WTC11 (cell line): Measurements from ENCODE around the gene LAPTM4A. TPM values are rescaled to one million over a fixed set of nuclear protein-coding genes. Genes with fewer than 3 reads are reported as not detected.

Source experiments
- ATAC-seq: fragments of 200-7000 bp; cut with Tn5 transposase; 2 replicates; pipeline ENCODE4 v1.10.0; 2021; ENCODE audit warnings: mild to moderate bottlenecking, moderate library complexity
- CTCF ChIA-PET: fragments of 300-600 bp; sonication (Branson Sonifier 250); formaldehyde crosslinking; loops from one replicate; lab custom pipeline; 2021; ENCODE audit warnings: antibody characterized with exemption; lab: Charles Lee
- POLR2A ChIA-PET: fragments of 350-600 bp; sonication (Branson Sonifier 250); formaldehyde crosslinking; loops from one replicate; lab custom pipeline; 2021; ENCODE audit warnings: antibody characterized with exemption; lab: Charles Lee
- DNase-seq: peaks from one replicate; pipeline ENCODE4 v3.0.0; 2021; ENCODE audit warnings: low spot score
- H3K27ac Mint-ChIP-seq: 2 replicates; pipeline ENCODE4 v1.8.0; 2021; ENCODE audit warnings: mixed read lengths
- H3K27me3 Mint-ChIP-seq: 2 replicates; pipeline ENCODE4 v1.8.0; 2021; ENCODE audit warnings: low read depth, mild to moderate bottlenecking, moderate library complexity, mixed read lengths
- H3K36me3 Mint-ChIP-seq: 2 replicates; pipeline ENCODE4 v1.8.0; 2021; ENCODE audit warnings: mixed read lengths
- H3K4me1 Mint-ChIP-seq: 2 replicates; pipeline ENCODE4 v1.8.0; 2022; ENCODE audit warnings: mixed read lengths
- H3K4me3 Mint-ChIP-seq: 2 replicates; pipeline ENCODE4 v1.8.0; 2021; ENCODE audit warnings: mild to moderate bottlenecking, moderate library complexity, mixed read lengths
- H3K9me3 Mint-ChIP-seq: 2 replicates; pipeline ENCODE4 v1.8.0; 2021; ENCODE audit warnings: mixed read lengths
- ATF1 ChIP-seq: sonication (generic); formaldehyde crosslinking; IDR thresholded peaks from 2 replicates; pipeline ENCODE4 v1.8.1; 2023; ENCODE audit warnings: mild to moderate bottlenecking, moderate library complexity, missing genetic modification reagents
- ATF6 ChIP-seq: sonication (generic); formaldehyde crosslinking; IDR thresholded peaks from 2 replicates; pipeline ENCODE4 v1.8.1; 2023; ENCODE audit warnings: mild to moderate bottlenecking, missing genetic modification reagents
- CDX4 ChIP-seq: fragments of 250-450 bp; sonication (Bioruptor Pico); IDR thresholded peaks from 2 replicates; pipeline ENCODE4 v1.9.0; 2021; ENCODE audit warnings: moderate library complexity, mild to moderate bottlenecking, inconsistent platforms, borderline replicate concordance
- CREM ChIP-seq: sonication (generic); formaldehyde crosslinking; IDR thresholded peaks from 2 replicates; pipeline ENCODE4 v1.8.1; 2022; ENCODE audit warnings: mild to moderate bottlenecking, missing genetic modification reagents, moderate library complexity
- ELF4 ChIP-seq: sonication (generic); formaldehyde crosslinking; IDR thresholded peaks from 2 replicates; pipeline ENCODE4 v1.8.1; 2022; ENCODE audit warnings: low read depth, mild to moderate bottlenecking, moderate library complexity, missing genetic modification reagents
- ESRRA ChIP-seq: sonication (generic); formaldehyde crosslinking; IDR thresholded peaks from 2 replicates; pipeline ENCODE4 v1.8.1; 2022; ENCODE audit warnings: mild to moderate bottlenecking, missing genetic modification reagents, borderline replicate concordance
- FOXJ3 ChIP-seq: sonication (generic); formaldehyde crosslinking; IDR thresholded peaks from 2 replicates; pipeline ENCODE4 v1.9.0; 2021; ENCODE audit warnings: missing genetic modification reagents, mild to moderate bottlenecking, borderline replicate concordance
- GRHL2 ChIP-seq: fragments of 250-450 bp; sonication (Bioruptor Pico); IDR thresholded peaks from 2 replicates; pipeline ENCODE4 v1.8.0; 2022; ENCODE audit warnings: mild to moderate bottlenecking, moderate library complexity; ENCODE audit not compliant: insufficient replicate concordance, severe bottlenecking
- GTF2I ChIP-seq: fragments of 250-450 bp; sonication (Bioruptor Pico); conservative IDR thresholded peaks from 2 replicates; pipeline ENCODE4 v1.4.0; 2021; ENCODE audit warnings: mild to moderate bottlenecking
- HMGXB4 ChIP-seq: sonication (generic); formaldehyde crosslinking; IDR thresholded peaks from 2 replicates; pipeline ENCODE4 v1.8.1; 2023; ENCODE audit warnings: mild to moderate bottlenecking, moderate library complexity, missing genetic modification reagents
- IRF1 ChIP-seq: sonication (generic); formaldehyde crosslinking; IDR thresholded peaks from 2 replicates; pipeline ENCODE4 v1.8.0; 2023; ENCODE audit warnings: missing genetic modification reagents
- KAT7 ChIP-seq: sonication (generic); formaldehyde crosslinking; IDR thresholded peaks from 2 replicates; pipeline ENCODE4 v1.8.1; 2023; ENCODE audit warnings: missing genetic modification reagents, mild to moderate bottlenecking, borderline replicate concordance
- MXD4 ChIP-seq: fragments of 250-450 bp; sonication (Bioruptor Pico); IDR thresholded peaks from 2 replicates; pipeline ENCODE4 v1.8.0; 2021; ENCODE audit warnings: mild to moderate bottlenecking, moderate library complexity, borderline replicate concordance
- PRDM15 ChIP-seq: sonication (generic); formaldehyde crosslinking; IDR thresholded peaks from 2 replicates; pipeline ENCODE4 v1.8.0; 2022; ENCODE audit warnings: missing genetic modification reagents
- RELA ChIP-seq: sonication (generic); formaldehyde crosslinking; IDR thresholded peaks from 2 replicates; pipeline ENCODE4 v1.8.1; 2022; ENCODE audit warnings: missing genetic modification reagents, mild to moderate bottlenecking, borderline replicate concordance
- SMAD4 ChIP-seq: sonication (generic); formaldehyde crosslinking; IDR thresholded peaks from 2 replicates; pipeline ENCODE4 v1.8.0; 2022; ENCODE audit warnings: mild to moderate bottlenecking, missing genetic modification reagents
- TCF7 ChIP-seq: sonication (generic); formaldehyde crosslinking; IDR thresholded peaks from 2 replicates; pipeline ENCODE4 v1.8.0; 2022; ENCODE audit warnings: mild to moderate bottlenecking, low read depth, missing genetic modification reagents, moderate library complexity
- USF2 ChIP-seq: sonication (generic); formaldehyde crosslinking; IDR thresholded peaks from 2 replicates; pipeline ENCODE4 v1.8.1; 2023; ENCODE audit warnings: mild to moderate bottlenecking, missing genetic modification reagents, moderate library complexity
- ZNF138 ChIP-seq: sonication (generic); formaldehyde crosslinking; conservative IDR thresholded peaks from 2 replicates; pipeline ENCODE4 v1.8.1; 2022; ENCODE audit warnings: mild to moderate bottlenecking, moderate library complexity, missing genetic modification reagents
- ZSCAN18 ChIP-seq: fragments of 250-450 bp; sonication (Bioruptor Pico); IDR thresholded peaks from 2 replicates; pipeline ENCODE4 v2.1.2; 2022; ENCODE audit warnings: mild to moderate bottlenecking, moderate library complexity
- total RNA-seq: library from RNA; stranded (reverse); gene quantifications from 3 replicates; pipeline ENCODE4 v1.2.3, GENCODE V29; 2021

The LAPTM4A gene
- total RNA-seq, 1 experiment from 2014 or later = 163 TPM

- TF ChIP-seq ATF6 (CRISPR knock-in tag) = no peak
- no peak for TF ChIP-seq TCF7 (CRISPR knock-in tag)
- no peak for TF ChIP-seq ATF1 (CRISPR knock-in tag)
- TF ChIP-seq FOXJ3 (CRISPR knock-in tag) = no peak
- TF ChIP-seq CREM (CRISPR knock-in tag) = no peak
- TF ChIP-seq KAT7 = no peak
- no peak for TF ChIP-seq GRHL2 (CRISPR knock-in tag)
- TF ChIP-seq CDX4 (CRISPR knock-in tag) = no peak
- no peak for TF ChIP-seq GTF2I (CRISPR knock-in tag)
- TF ChIP-seq RELA (CRISPR knock-in tag) = no peak
- TF ChIP-seq ZSCAN18 = no peak
- TF ChIP-seq, all 79 proteins: peak for 0
Observed at GRCh38 chr2:20030224-20030623, 21.2 kb downstream of the LAPTM4A start (continued).

GRCh38 chr2:20027705-20028434 lies 23.6 kb downstream of the LAPTM4A start:
- no peak overlapping the region for H3K4me3 Mint-ChIP-seq
- TF ChIP-seq USF2 (CRISPR knock-in tag) = no peak
- H3K4me1 Mint-ChIP-seq = no peaks in the 10 kb centered on the region
- H3K36me3 Mint-ChIP-seq = peaks cover 41% of the 10 kb centered on the region
- ChIA-PET POLR2A (no interaction called here), CTCF (interaction anchor here (0.9 to 1.4 kb wide), 2 partner anchors 12 kb away, joined by 3 to 5 read pairs; no protein-coding TSS in a partner anchor)
- no peak overlapping the region; the same call in 1 of the 2 replicates for H3K27ac Mint-ChIP-seq
- ATAC-seq (no peak), DNase-seq (no peak)
- no peaks in the 10 kb centered on the region for H3K27me3 Mint-ChIP-seq
- H3K9me3 Mint-ChIP-seq = peaks cover 7% of the 10 kb centered on the region

GRCh38 chr2:20027260-20027677 lies 24.2 kb downstream of the LAPTM4A start:
- H3K27ac Mint-ChIP-seq = no peak overlapping the region
- H3K27me3 Mint-ChIP-seq = no peaks in the 10 kb centered on the region
- peaks cover 38% of the 10 kb centered on the region for H3K36me3 Mint-ChIP-seq
- no peak for ATAC-seq
- H3K9me3 Mint-ChIP-seq = peaks cover 12% of the 10 kb centered on the region
- DNase-seq = no peak
- ChIA-PET POLR2A (no interaction called here), CTCF (interaction anchor here (1.4 kb wide), 1 partner anchor 12 kb away, joined by 5 read pairs; no protein-coding TSS in a partner anchor)
- H3K4me3 Mint-ChIP-seq = no peak overlapping the region
- no peaks in the 10 kb centered on the region for H3K4me1 Mint-ChIP-seq
- TF ChIP-seq ELF4 (no peak), MXD4 (no peak), HMGXB4 (CRISPR knock-in tag) (no peak), IRF1 (CRISPR knock-in tag) (no peak), SMAD4 (CRISPR knock-in tag) (no peak), ESRRA (CRISPR knock-in tag) (no peak), PRDM15 (no peak), ZNF138 (no peak)
